ENCODE measurements around the gene RRP12.

GRCh38 chr10:97416565-97416964 is 15.4 kb upstream of the RRP12 start:
- TF ChIP-seq EZH2 (IDR thresholded peaks at IDR 0.05; ENCODE audit: insufficient read depth, poor library complexity, severe bottlenecking), result no peak
- TF ChIP-seq EZH2phosphoT487 (IDR thresholded peaks at IDR 0.05; ENCODE audit: insufficient read depth, low read depth), result no peak

Measured in GM23248 (cell line).